ENCODE data around the gene FKBP1A. TPM values are rescaled to one million over a fixed set of nuclear protein-coding genes. Genes with fewer than 3 reads are reported as not detected.
A peak's percentile ranks its signal among the peaks of the same experiment; 100 is the strongest.

Gene FKBP1A
- total RNA-seq, 1 experiment from 2014 or later, result 196 TPM

DNA sequence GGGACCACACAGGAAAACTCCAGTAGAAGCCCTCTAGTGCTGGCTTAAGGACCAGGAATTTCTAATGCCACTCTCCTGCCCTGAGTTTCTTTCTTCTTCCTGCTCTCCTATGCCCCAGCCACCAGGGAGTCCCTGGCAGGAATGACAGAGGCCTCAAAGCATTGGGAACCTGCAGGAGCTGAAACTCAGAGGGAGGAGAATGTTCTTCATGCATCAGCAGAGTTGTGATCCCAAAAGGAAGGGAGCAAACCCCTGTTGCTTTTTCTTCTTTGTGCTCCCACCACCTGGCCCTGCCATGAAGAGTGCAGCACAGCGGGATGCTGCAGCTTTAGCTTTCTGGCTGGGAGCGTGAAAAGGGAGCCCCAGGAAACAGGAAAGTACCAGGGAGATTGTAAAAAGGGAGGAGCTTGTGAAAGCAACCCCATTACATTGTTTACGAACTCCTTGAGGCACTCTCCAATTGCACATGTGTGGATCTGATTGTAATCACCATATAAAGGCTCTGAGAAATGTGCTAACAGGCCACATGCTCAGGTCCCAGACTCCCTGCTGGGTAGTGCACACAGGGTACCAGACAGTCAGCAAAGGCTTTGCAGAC is 34.7 kb upstream of the FKBP1A start:
- Histone ChIP-seq H3K14ac (ENCODE audit: insufficient read depth, low read length) (no peak overlapping the region), H3K4ac (ENCODE audit: low read depth, low read length) (no peak overlapping the region), H4K20me1 (ENCODE audit: control insufficient read depth, insufficient read depth, insufficient read length) (no peaks in the 10 kb centered on the region), H3K23ac (ENCODE audit: insufficient read length, low read depth, low read length) (no peak overlapping the region), H3K56ac (ENCODE audit: insufficient read length, low read depth, low read length) (no peak overlapping the region), H3K27me3 (ENCODE audit: insufficient read depth, low read length) (no peaks in the 10 kb centered on the region), H3K9me3 (ENCODE audit: control insufficient read depth, low read depth, low read length) (no peaks in the 10 kb centered on the region), H2BK5ac (ENCODE audit: insufficient read length, low read length) (no peak overlapping the region), H2AK5ac (ENCODE audit: insufficient read length, low read length) (no peak overlapping the region), H4K8ac (replicated peaks; ENCODE audit: insufficient read length, low read depth, low read length) (no peak overlapping the region), H3K79me2 (ENCODE audit: insufficient read depth, low read length) (no peaks in the 10 kb centered on the region), H3K27ac (ENCODE audit: insufficient read length, low read depth, low read length) (peak overlapping the region; percentile 35), H3K18ac (ENCODE audit: insufficient read length, low read depth, low read length) (no peak overlapping the region), H3K79me1 (ENCODE audit: insufficient read depth, low read depth, low read length, poor library complexity, severe bottlenecking) (no peaks in the 10 kb centered on the region), H4K91ac (ENCODE audit: insufficient read length, low read depth, low read length) (no peak overlapping the region), H3K4me1 (ENCODE audit: insufficient read depth, low read length) (peaks cover 7% of the 10 kb centered on the region), H3K23me2 (ENCODE audit: insufficient read length, low read depth, low read length, poor library complexity, severe bottlenecking) (no peaks in the 10 kb centered on the region), H3T11ph (ENCODE audit: low read length) (no peak overlapping the region), H2AFZ (ENCODE audit: low read length) (no peak overlapping the region), H3K4me2 (ENCODE audit: insufficient read depth, insufficient read length, low read length) (peak overlapping the region; percentile 0), H2BK15ac (ENCODE audit: low read depth, low read length) (no peak overlapping the region), H3K9ac (ENCODE audit: extremely low read depth, insufficient read length, low read length) (no peak overlapping the region), H4K5ac (ENCODE audit: insufficient read length, low read depth, low read length) (no peak overlapping the region), H2BK120ac (ENCODE audit: low read depth, low read length, poor library complexity, severe bottlenecking) (no peak overlapping the region), H2BK20ac (ENCODE audit: low read depth, low read length, poor library complexity, severe bottlenecking) (no peak overlapping the region), H2BK12ac (ENCODE audit: insufficient read length, low read depth, low read length) (no peak overlapping the region)
- Mint-ChIP-seq H3K27me3 (ENCODE audit: low read depth) (no peaks in the 10 kb centered on the region), H3K36me3 (ENCODE audit: insufficient read depth in 1 of 3, low read depth in 3 of 3) (peaks cover under 1 to 14% (median 11%) of the 10 kb centered on the region in 3 experiments; a peak in 6 of 7 replicates), H3K4me3 (peak overlapping the region in 1 of 2 experiments; percentile 36; a peak in 2 of 5 replicates), H3K9me3 (peaks cover 13 to 19% of the 10 kb centered on the region in 2 experiments), H3K27ac (peak overlapping the region; percentile 61 to 94 (median 91); a peak in 6 of 7 replicates), H3K4me1 (peaks cover 62 to 77% of the 10 kb centered on the region in 2 experiments)
- no CpG with 5 or more reads among the region's 3 CpGs for WGBS (ENCODE audit: extremely low coverage, insufficient read length, low lambda C conversion rate)
- peak; percentile 76 for DNase-seq
- TF ChIP-seq, protein P1, sequence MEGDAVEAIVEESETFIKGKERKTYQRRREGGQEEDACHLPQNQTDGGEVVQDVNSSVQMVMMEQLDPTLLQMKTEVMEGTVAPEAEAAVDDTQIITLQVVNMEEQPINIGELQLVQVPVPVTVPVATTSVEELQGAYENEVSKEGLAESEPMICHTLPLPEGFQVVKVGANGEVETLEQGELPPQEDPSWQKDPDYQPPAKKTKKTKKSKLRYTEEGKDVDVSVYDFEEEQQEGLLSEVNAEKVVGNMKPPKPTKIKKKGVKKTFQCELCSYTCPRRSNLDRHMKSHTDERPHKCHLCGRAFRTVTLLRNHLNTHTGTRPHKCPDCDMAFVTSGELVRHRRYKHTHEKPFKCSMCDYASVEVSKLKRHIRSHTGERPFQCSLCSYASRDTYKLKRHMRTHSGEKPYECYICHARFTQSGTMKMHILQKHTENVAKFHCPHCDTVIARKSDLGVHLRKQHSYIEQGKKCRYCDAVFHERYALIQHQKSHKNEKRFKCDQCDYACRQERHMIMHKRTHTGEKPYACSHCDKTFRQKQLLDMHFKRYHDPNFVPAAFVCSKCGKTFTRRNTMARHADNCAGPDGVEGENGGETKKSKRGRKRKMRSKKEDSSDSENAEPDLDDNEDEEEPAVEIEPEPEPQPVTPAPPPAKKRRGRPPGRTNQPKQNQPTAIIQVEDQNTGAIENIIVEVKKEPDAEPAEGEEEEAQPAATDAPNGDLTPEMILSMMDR (conservative IDR thresholded peaks at IDR 0.05), result peak; percentile 45; the same call in 2 of the 3 replicates

All from H9 (cell line).